OCI-LY1 (cell line): ENCODE results near the gene LAMB3.

Experiments
- EZH2 ChIP-seq: fragments of 200-600 bp; sonication (generic), shearing (Covaris generic); IDR thresholded peaks from 2 replicates; pipeline ENCODE4 v1.8.0; 2017; ENCODE audit warnings: borderline replicate concordance, mixed run types, mild to moderate bottlenecking, antibody characterized with exemption, low read length, moderate library complexity, mixed read lengths
- TF ChIP-seq, protein P1 (sequence below): fragments of 200-600 bp; sonication (generic), shearing (Covaris generic); IDR thresholded peaks from 2 replicates; pipeline ENCODE4 v1.5.1; 2017; ENCODE audit warnings: mild to moderate bottlenecking, antibody characterized with exemption, low read length, moderate library complexity, mixed read lengths

DNA sequence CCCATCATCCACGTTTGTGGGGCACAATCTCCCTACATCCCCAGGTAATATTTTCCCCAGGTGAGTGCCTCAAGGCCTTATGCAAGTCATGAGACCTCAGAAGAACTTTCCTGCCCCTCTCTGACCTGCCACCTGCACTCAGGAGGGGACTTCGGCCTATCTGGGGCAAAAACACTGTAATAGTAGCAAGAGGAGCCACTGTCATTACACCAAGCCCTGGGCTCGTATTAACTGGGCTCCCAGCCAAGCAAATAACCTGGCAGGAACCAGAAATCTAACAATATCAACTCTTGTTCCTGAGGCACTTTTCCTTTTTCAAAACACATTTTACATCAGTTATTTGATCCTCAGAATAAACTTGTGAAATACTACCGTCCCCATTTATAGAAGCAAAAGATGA, 30.9 kb downstream of the LAMB3 start:
- TF ChIP-seq, protein P1, sequence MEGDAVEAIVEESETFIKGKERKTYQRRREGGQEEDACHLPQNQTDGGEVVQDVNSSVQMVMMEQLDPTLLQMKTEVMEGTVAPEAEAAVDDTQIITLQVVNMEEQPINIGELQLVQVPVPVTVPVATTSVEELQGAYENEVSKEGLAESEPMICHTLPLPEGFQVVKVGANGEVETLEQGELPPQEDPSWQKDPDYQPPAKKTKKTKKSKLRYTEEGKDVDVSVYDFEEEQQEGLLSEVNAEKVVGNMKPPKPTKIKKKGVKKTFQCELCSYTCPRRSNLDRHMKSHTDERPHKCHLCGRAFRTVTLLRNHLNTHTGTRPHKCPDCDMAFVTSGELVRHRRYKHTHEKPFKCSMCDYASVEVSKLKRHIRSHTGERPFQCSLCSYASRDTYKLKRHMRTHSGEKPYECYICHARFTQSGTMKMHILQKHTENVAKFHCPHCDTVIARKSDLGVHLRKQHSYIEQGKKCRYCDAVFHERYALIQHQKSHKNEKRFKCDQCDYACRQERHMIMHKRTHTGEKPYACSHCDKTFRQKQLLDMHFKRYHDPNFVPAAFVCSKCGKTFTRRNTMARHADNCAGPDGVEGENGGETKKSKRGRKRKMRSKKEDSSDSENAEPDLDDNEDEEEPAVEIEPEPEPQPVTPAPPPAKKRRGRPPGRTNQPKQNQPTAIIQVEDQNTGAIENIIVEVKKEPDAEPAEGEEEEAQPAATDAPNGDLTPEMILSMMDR: no peak
- no peak for TF ChIP-seq EZH2
